ENCODE measurements around the gene TOMM20.
A peak's percentile ranks its signal among the peaks of the same experiment; 100 is the strongest.
"Not testable (repeated sequence)": the region's sequence is repeated elsewhere in the genome, so short reads cannot be mapped to it uniquely, and the experiment has no call there.

Gene TOMM20

DNA sequence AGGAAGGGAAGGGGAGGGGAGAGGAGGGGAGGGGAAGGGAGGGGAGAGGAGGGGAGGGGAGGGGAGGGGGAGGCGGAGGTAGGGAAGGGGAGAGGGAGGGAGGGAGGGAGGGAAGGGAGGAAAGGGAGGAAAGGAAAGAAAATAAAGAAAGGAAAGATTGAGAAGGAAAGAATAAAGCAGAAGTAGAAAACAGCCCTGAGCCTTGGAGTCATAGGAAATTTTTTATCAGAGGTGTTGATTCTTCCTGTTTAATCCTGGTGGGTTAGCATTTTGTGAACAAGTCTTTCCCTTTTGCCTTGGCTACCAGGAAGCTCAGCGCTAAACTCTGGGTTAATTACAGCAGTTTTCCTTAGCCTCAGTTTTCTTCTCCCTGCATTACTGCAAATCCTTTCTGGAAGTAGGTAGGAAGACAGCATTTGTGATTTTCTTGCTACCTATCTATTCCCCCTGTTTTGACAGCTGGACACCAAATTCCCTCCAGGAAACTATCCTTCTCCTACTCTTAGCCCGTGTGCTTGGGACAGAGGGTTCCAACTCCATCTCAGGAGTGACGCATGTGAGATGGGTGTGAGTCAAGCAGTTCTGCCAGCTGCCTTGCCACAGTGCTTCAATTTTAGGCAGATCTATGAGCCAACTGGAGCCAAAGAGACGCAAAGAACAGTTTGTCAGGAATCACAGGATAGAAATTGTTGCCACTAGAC, 26.9 kb downstream of the TOMM20 start:
- no peak overlapping the region for H2BK15ac ChIP-seq (replicated peaks; ENCODE audit: low read depth)
- H2BK120ac ChIP-seq (ENCODE audit: low read depth, low read length) = no peak overlapping the region
- H3K4ac ChIP-seq (ENCODE audit: low read depth, low read length) = no peak overlapping the region
- H4K8ac ChIP-seq (ENCODE audit: low read depth, low read length) = no peak overlapping the region
- no peak overlapping the region for H3K56ac ChIP-seq (ENCODE audit: low read length)
- H3K4me1 ChIP-seq (ENCODE audit: control insufficient read depth, low read depth, low read length) = no peaks in the 10 kb centered on the region
- no peaks in the 10 kb centered on the region for H3K79me1 ChIP-seq (ENCODE audit: low read length)
- no peak overlapping the region for H2BK5ac ChIP-seq (ENCODE audit: low read length)
- no peak overlapping the region for H3K23ac ChIP-seq (ENCODE audit: low read length)
- no CpG with 5 or more reads among the region's 5 CpGs for WGBS (ENCODE audit: extremely low coverage, insufficient coverage, low lambda C conversion rate)
- no peaks in the 10 kb centered on the region for H3K36me3 ChIP-seq (ENCODE audit: control insufficient read depth, insufficient read depth, low read length)
- H3K79me2 ChIP-seq (ENCODE audit: control insufficient read depth, insufficient read depth, low read length) = no peaks in the 10 kb centered on the region
- H4K5ac ChIP-seq (ENCODE audit: low read length) = no peak overlapping the region
- H2AK5ac ChIP-seq (ENCODE audit: low read length) = no peak overlapping the region
- H3K27ac ChIP-seq (ENCODE audit: low read depth, low read length) = no peak overlapping the region
- no peak overlapping the region for H3K4me3 ChIP-seq (ENCODE audit: low read length)
- H3K27me3 ChIP-seq (ENCODE audit: insufficient read depth, low read length, poor library complexity) = no peaks in the 10 kb centered on the region
- H3K9ac ChIP-seq (ENCODE audit: low read length) = no peak overlapping the region
- H3K18ac ChIP-seq (ENCODE audit: low read length) = no peak overlapping the region
- DNase-seq = no peak
- no peak overlapping the region for H3K4me2 ChIP-seq (ENCODE audit: low read length)

DNA sequence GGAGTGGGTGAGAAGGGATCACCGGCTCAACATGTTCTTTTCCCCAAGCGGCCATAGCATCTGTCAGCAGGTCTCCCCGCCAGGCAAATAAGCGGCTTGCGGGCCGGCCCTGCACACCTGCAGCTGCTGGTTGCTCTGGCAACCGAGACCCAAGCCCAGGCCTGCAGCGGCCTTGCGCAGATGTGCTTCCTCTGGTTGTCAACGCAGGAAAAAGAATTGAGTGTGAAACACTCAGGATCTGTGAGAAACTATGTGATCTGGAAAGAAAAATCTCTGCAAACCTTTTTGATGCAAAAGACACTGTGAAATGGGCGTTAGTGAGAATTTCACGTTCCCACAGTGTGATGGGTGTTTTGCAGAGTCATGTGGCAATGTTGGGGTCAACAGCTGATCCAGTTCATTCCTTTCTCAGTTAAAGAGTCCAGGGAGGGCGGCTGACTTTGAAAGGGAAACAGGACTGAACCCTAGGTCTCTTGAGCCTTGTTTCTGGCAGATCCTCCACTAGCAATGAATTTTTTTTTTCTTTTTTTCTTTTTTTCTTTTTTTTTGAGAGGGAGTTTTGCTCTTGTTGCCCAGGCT, 28.4 kb downstream of the TOMM20 start:
- no peak overlapping the region for H3K18ac ChIP-seq (ENCODE audit: low read length)
- H2BK120ac ChIP-seq (ENCODE audit: low read depth, low read length) = no peak overlapping the region
- no peaks in the 10 kb centered on the region for H3K27me3 ChIP-seq (ENCODE audit: insufficient read depth, low read length, poor library complexity)
- peak; percentile 39 for DNase-seq
- no peak overlapping the region for H3K9ac ChIP-seq (ENCODE audit: low read length)
- no CpG with 5 or more reads among the region's 13 CpGs for WGBS (ENCODE audit: extremely low coverage, insufficient coverage, low lambda C conversion rate)
- H3K4ac ChIP-seq (ENCODE audit: low read depth, low read length) = no peak overlapping the region
- H3K79me2 ChIP-seq (ENCODE audit: control insufficient read depth, insufficient read depth, low read length) = no peaks in the 10 kb centered on the region
- no peaks in the 10 kb centered on the region for H3K36me3 ChIP-seq (ENCODE audit: control insufficient read depth, insufficient read depth, low read length)
- H3K4me3 ChIP-seq (ENCODE audit: low read length) = no peak overlapping the region
- no peaks in the 10 kb centered on the region for H3K79me1 ChIP-seq (ENCODE audit: low read length)
- no peak overlapping the region for H2BK15ac ChIP-seq (replicated peaks; ENCODE audit: low read depth)
- no peak overlapping the region for H3K23ac ChIP-seq (ENCODE audit: low read length)
- H2BK5ac ChIP-seq (ENCODE audit: low read length) = no peak overlapping the region
- no peak overlapping the region for H2AK5ac ChIP-seq (ENCODE audit: low read length)
- H3K4me1 ChIP-seq (ENCODE audit: control insufficient read depth, low read depth, low read length) = no peaks in the 10 kb centered on the region
- no peak overlapping the region for H3K56ac ChIP-seq (ENCODE audit: low read length)
- no peak overlapping the region for H4K5ac ChIP-seq (ENCODE audit: low read length)
- H3K27ac ChIP-seq (ENCODE audit: low read depth, low read length) = no peak overlapping the region
- no peak overlapping the region for H4K8ac ChIP-seq (ENCODE audit: low read depth, low read length)
- H3K4me2 ChIP-seq (ENCODE audit: low read length) = no peak overlapping the region

DNA sequence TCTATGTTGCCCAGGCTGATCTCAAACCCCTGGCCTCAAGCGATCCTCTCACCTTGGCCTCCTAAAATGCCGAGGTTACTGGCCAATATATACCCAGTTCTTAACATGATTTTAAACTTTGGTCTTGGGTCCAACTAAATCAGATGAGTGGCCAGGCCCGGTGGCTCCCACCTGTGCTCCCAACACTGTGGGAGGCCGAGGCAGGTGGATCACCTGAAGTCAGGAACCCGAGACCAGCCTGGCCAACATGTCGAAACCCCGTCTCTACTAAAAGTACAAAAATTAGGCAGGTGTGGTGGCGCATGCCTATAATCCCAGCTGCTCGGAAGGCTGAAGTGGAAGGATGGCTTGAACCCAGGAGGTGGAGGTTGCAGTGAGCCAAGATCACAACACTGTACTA, 29.6 kb downstream of the TOMM20 start:
- H2BK120ac ChIP-seq (ENCODE audit: low read depth, low read length) = no peak overlapping the region
- H2AK5ac ChIP-seq (ENCODE audit: low read length) = no peak overlapping the region
- H3K18ac ChIP-seq (ENCODE audit: low read length) = no peak overlapping the region
- H3K79me2 ChIP-seq (ENCODE audit: control insufficient read depth, insufficient read depth, low read length) = no peaks in the 10 kb centered on the region
- H3K4ac ChIP-seq (ENCODE audit: low read depth, low read length) = no peak overlapping the region
- no peak overlapping the region for H3K27ac ChIP-seq (ENCODE audit: low read depth, low read length)
- H3K4me1 ChIP-seq (ENCODE audit: control insufficient read depth, low read depth, low read length) = no peaks in the 10 kb centered on the region
- no peak overlapping the region for H3K23ac ChIP-seq (ENCODE audit: low read length)
- H4K5ac ChIP-seq (ENCODE audit: low read length) = no peak overlapping the region
- DNase-seq = no peak
- H3K4me2 ChIP-seq (ENCODE audit: low read length) = no peak overlapping the region
- H4K8ac ChIP-seq (ENCODE audit: low read depth, low read length) = no peak overlapping the region
- no peaks in the 10 kb centered on the region for H3K79me1 ChIP-seq (ENCODE audit: low read length)
- H3K56ac ChIP-seq (ENCODE audit: low read length) = no peak overlapping the region
- no peak overlapping the region for H2BK15ac ChIP-seq (replicated peaks; ENCODE audit: low read depth)
- H2BK5ac ChIP-seq (ENCODE audit: low read length) = no peak overlapping the region
- no peak overlapping the region for H3K4me3 ChIP-seq (ENCODE audit: low read length)
- H3K27me3 ChIP-seq (ENCODE audit: insufficient read depth, low read length, poor library complexity) = no peaks in the 10 kb centered on the region
- no CpG with 5 or more reads among the region's 9 CpGs for WGBS (ENCODE audit: extremely low coverage, insufficient coverage, low lambda C conversion rate)
- no peaks in the 10 kb centered on the region for H3K36me3 ChIP-seq (ENCODE audit: control insufficient read depth, insufficient read depth, low read length)
- no peak overlapping the region for H3K9ac ChIP-seq (ENCODE audit: low read length)

DNA sequence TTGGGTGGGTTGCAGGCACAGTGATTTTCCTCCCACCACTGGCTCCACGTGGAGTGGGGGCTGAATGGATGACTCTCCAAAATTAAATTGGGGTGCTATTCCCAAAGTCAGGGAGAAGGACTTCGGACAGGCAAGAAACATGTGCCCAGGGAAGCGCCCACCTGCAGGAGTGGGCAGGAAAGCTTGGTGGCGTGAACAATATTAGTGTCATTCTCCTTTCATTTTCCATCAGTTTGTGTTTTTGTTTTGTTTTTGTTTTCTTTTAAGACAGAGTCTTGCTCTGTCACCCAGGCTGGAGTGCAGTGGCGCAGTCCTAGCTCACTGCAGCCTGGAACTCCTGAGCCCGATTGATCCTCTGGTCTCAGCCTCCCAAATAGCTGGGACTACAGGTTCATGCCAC, 30.1 kb downstream of the TOMM20 start:
- no peak overlapping the region for H3K23ac ChIP-seq (ENCODE audit: low read length)
- no peak overlapping the region for H4K8ac ChIP-seq (ENCODE audit: low read depth, low read length)
- H2AK5ac ChIP-seq (ENCODE audit: low read length) = no peak overlapping the region
- H4K5ac ChIP-seq (ENCODE audit: low read length) = no peak overlapping the region
- H3K79me1 ChIP-seq (ENCODE audit: low read length) = no peaks in the 10 kb centered on the region
- no peak overlapping the region for H2BK120ac ChIP-seq (ENCODE audit: low read depth, low read length)
- H3K4me1 ChIP-seq (ENCODE audit: control insufficient read depth, low read depth, low read length) = no peaks in the 10 kb centered on the region
- H2BK5ac ChIP-seq (ENCODE audit: low read length) = no peak overlapping the region
- H3K79me2 ChIP-seq (ENCODE audit: control insufficient read depth, insufficient read depth, low read length) = no peaks in the 10 kb centered on the region
- H2BK15ac ChIP-seq (replicated peaks; ENCODE audit: low read depth) = no peak overlapping the region
- no peak overlapping the region for H3K4ac ChIP-seq (ENCODE audit: low read depth, low read length)
- no peak overlapping the region for H3K4me3 ChIP-seq (ENCODE audit: low read length)
- no peaks in the 10 kb centered on the region for H3K36me3 ChIP-seq (ENCODE audit: control insufficient read depth, insufficient read depth, low read length)
- no peaks in the 10 kb centered on the region for H3K27me3 ChIP-seq (ENCODE audit: insufficient read depth, low read length, poor library complexity)
- no peak overlapping the region for H3K18ac ChIP-seq (ENCODE audit: low read length)
- H3K56ac ChIP-seq (ENCODE audit: low read length) = no peak overlapping the region
- H3K4me2 ChIP-seq (ENCODE audit: low read length) = no peak overlapping the region
- DNase-seq = no peak
- WGBS (ENCODE audit: extremely low coverage, insufficient coverage, low lambda C conversion rate) = no CpG with 5 or more reads among the region's 6 CpGs
- H3K9ac ChIP-seq (ENCODE audit: low read length) = no peak overlapping the region
- H3K27ac ChIP-seq (ENCODE audit: low read depth, low read length) = no peak overlapping the region

DNA sequence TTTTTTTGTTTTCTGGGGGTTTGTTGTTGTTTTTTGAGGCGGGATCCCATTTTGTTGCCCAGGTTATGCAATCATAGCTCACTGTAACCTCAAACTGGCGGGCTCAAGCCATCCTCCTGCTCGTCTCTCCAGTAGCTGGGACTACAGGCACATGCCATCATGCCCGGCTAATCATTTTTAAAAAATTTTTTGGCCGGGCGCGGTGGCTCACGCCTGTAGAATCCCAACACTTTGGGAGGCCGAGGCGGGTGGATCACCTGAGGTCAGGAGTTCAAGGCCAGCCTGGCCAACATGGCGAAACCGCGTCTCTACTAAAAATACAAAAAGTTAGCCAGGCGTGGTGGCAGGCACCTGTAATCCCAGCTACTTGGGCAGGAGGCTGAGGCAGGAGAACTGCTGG, 31.1 kb downstream of the TOMM20 start:
- H3K4me1 ChIP-seq (ENCODE audit: control insufficient read depth, low read depth, low read length); H4K5ac ChIP-seq (ENCODE audit: low read length); DNase-seq; H3K27me3 ChIP-seq (ENCODE audit: insufficient read depth, low read length, poor library complexity); H3K18ac ChIP-seq (ENCODE audit: low read length); H2BK15ac ChIP-seq (replicated peaks; ENCODE audit: low read depth); H2AK5ac ChIP-seq (ENCODE audit: low read length); H3K27ac ChIP-seq (ENCODE audit: low read depth, low read length); H2BK5ac ChIP-seq (ENCODE audit: low read length); H3K56ac ChIP-seq (ENCODE audit: low read length); H3K4ac ChIP-seq (ENCODE audit: low read depth, low read length); H3K9ac ChIP-seq (ENCODE audit: low read length); H3K79me2 ChIP-seq (ENCODE audit: control insufficient read depth, insufficient read depth, low read length); H3K4me2 ChIP-seq (ENCODE audit: low read length); H2BK120ac ChIP-seq (ENCODE audit: low read depth, low read length); H3K4me3 ChIP-seq (ENCODE audit: low read length); H3K79me1 ChIP-seq (ENCODE audit: low read length); H3K36me3 ChIP-seq (ENCODE audit: control insufficient read depth, insufficient read depth, low read length); H3K23ac ChIP-seq (ENCODE audit: low read length); H4K8ac ChIP-seq (ENCODE audit: low read depth, low read length): not testable (repeated sequence)
- WGBS (ENCODE audit: extremely low coverage, insufficient coverage, low lambda C conversion rate) = no CpG with 5 or more reads among the region's 14 CpGs

Measured in mesendoderm (in vitro differentiated cells).